Ectodermal cell (in vitro differentiated cells): ENCODE data around the gene NPB.
A peak's percentile ranks its signal among the peaks of the same experiment; 100 is the strongest.
"Not testable (repeated sequence)": the region's sequence is repeated elsewhere in the genome, so short reads cannot be mapped to it uniquely, and the experiment has no call there.

ENCODE experiments used
- H3K27ac ChIP-seq: 2 replicates; pipeline ENCODE4 v1.7.0; 2013; ENCODE audit warnings: mild to moderate bottlenecking, low read depth, low read length; ENCODE audit not compliant: insufficient read depth, poor library complexity, severe bottlenecking
- H3K27me3 ChIP-seq: 2 replicates; pipeline ENCODE4 v1.7.0; 2013; ENCODE audit warnings: mild to moderate bottlenecking, low read length; ENCODE audit not compliant: insufficient read depth, control insufficient read depth, poor library complexity, severe bottlenecking
- H3K36me3 ChIP-seq: one replicate; pipeline ENCODE4 v1.7.0; 2013; ENCODE audit warnings: low read length; ENCODE audit not compliant: control insufficient read depth, insufficient read depth
- H3K4me1 ChIP-seq: one replicate; pipeline ENCODE4 v1.7.0; 2013; ENCODE audit warnings: low read length; ENCODE audit not compliant: control insufficient read depth, insufficient read depth
- H3K4me3 ChIP-seq: 2 replicates; pipeline ENCODE4 v1.7.0; 2013; ENCODE audit warnings: low read depth, low read length, control low read depth; ENCODE audit not compliant: insufficient read depth
- H3K9me3 ChIP-seq: 2 replicates; pipeline ENCODE4 v1.7.0; 2013; ENCODE audit warnings: mild to moderate bottlenecking, low read length, moderate library complexity; ENCODE audit not compliant: control insufficient read depth
- WGBS, 2 experiments: methylation state at CpG; one replicate each; pipeline ENCODE4 v1.1.7; 2013; ENCODE audit warnings: missing lambda C conversion rate in 2 of 2; 5-methylcytosine and 5-hydroxymethylcytosine counted together

The NPB gene

DNA sequence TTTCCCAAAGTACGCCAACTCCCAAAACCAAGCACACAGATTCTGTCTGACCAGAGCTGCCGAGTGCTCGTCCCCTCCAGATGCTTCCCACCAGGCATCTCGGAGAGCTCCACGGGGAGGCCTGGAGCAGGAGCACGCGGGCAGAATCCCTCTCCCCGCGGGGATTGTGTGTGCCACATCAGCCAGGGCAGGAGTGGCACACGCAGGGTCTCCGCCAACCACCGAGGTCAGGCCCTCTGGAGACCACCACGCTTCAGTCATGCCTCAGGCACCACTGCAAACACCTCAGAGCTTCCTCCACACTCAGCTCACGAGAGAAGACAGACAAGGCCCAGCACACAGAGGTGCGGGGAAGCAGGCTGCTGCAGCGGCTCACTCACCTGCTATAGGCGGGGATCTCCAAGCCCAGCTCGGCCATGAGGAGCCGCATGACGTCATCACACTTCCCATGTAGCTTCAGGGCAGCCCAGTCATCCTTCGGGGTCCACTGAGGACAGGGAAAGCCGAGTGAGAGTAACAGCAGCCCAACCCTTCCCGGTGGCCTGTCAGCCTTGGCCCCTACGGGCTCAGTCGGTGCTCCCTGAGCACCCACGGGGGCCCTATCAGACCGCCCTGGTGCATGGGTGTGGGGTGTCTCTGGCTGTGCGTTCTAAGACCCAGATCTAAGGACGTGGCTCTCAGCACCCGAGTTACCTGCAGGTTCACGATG, 11.5 kb downstream of the NPB start:
- peaks cover 13% of the 10 kb centered on the region for H3K4me1 ChIP-seq
- no peaks in the 10 kb centered on the region for H3K9me3 ChIP-seq
- H3K4me3 ChIP-seq = no peak overlapping the region
- 95% methylated on average over 31 of the region's 31 CpGs for WGBS, 2 experiments
- H3K27me3 ChIP-seq = peaks cover 15% of the 10 kb centered on the region
- H3K27ac ChIP-seq = no peak overlapping the region
- H3K36me3 ChIP-seq = peaks cover 12% of the 10 kb centered on the region

DNA sequence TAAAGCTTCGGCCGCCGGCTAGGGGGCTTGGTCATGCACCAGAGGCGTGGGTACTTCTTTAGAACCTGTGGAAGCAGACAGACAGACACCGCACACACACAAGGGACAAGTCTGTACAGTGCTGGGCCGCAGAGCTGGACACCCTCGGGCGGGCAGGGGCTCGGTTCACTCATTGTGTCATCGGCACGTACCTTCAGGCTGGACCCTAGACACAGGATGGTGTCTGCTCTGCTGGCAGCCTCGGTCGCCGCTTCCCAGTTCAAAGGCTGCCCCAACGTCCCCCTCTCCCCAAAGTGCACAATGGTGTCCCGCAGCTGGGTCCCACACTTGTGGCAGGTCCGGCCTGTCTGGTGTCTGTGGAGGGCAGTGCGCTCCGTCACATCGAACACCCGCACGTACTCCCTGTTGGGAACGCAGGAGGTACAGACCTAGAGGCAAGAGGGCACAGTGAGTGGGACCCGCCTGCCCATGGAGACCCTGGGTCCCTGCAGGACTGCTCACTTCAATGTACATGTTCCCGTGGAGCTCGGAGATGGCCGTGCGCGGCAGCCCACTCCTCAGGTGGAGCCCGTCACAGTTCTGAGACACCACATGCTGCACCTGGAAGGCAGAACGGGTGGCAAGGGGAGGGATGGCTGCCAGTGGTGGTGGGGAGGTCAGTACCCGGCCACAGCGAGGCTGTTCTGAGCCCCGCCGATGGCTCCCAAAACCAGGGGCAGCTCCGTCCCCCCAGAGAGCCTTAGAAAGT, 12.2 kb downstream of the NPB start:
- no peaks in the 10 kb centered on the region for H3K9me3 ChIP-seq
- no peak overlapping the region for H3K4me3 ChIP-seq
- WGBS, 2 experiments = 96 to 97% methylated on average over 36 of the region's 36 CpGs
- peaks cover 13% of the 10 kb centered on the region for H3K4me1 ChIP-seq
- no peak overlapping the region for H3K27ac ChIP-seq
- peaks cover 15% of the 10 kb centered on the region for H3K27me3 ChIP-seq
- peaks cover 12% of the 10 kb centered on the region for H3K36me3 ChIP-seq

DNA sequence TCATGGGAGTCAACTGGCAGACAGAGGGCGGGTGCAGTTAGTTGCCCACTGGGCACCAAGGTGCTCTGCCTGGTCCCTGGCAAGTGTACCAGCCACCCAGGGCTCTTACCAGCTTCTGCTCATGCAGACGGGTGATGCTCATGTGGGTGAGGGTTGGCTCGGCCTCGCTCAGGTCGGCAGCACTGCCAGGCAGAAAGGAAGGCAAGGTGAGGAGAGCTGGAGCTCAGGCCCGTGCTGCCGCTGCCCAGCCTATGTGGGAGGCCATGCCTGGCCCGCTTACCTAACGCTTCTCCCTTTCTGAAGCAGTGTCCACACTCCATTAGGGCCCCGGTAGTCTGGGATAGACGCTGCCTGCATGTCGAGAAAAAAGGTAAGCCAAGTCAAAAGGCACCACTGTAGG, 13.3 kb downstream of the NPB start:
- Histone ChIP-seq H3K4me1 (peaks cover 9% of the 10 kb centered on the region), H3K4me3 (no peak overlapping the region), H3K9me3 (no peaks in the 10 kb centered on the region), H3K27me3 (peaks cover 6% of the 10 kb centered on the region), H3K36me3 (peaks cover 12% of the 10 kb centered on the region), H3K27ac (no peak overlapping the region)
- WGBS, 2 experiments = 96 to 97% methylated on average over 12 of the region's 12 CpGs

DNA sequence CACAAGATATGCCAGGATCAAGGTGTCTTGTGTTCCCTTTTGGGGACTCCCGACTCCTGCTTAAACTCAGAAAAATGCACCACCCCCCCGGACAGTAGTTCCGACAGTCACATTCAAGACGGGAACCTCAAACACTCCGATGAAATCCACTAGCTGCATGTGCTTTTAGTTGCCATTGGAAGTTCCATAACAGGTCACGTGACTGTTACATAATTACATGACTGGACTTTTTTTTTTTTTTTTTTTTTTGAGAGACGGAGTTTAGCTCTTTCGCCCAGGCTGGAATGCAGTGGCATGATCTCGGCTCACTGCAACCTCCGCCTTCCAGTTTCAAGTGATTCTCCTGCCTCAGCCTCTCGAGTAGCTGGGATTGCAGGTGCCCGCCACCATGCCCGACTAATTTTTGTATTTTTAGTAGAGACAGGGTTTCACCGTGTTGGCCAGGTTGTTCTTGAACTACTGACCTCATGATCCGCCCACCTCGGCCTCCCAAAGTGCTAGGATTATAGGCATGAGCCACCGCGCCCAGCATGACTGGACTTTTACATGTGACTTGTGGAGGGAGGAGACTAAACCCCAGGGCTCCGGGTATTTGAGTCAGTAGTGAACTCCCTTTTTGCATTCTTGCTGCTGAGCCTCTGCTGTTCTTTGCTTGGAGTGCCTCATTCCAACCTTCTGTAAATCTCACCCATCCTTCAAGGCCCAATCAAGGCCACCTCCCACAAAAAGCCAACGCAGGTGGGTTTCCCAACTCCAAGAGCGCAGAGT, 14.4 kb downstream of the NPB start:
- no peaks in the 10 kb centered on the region for H3K9me3 ChIP-seq
- WGBS, 2 experiments = 84 to 87% methylated on average over 21 of the region's 21 CpGs
- H3K27me3 ChIP-seq = no peaks in the 10 kb centered on the region
- no peak overlapping the region for H3K4me3 ChIP-seq
- H3K4me1 ChIP-seq = peaks cover 6% of the 10 kb centered on the region
- no peak overlapping the region for H3K27ac ChIP-seq
- H3K36me3 ChIP-seq = peaks cover 12% of the 10 kb centered on the region

DNA sequence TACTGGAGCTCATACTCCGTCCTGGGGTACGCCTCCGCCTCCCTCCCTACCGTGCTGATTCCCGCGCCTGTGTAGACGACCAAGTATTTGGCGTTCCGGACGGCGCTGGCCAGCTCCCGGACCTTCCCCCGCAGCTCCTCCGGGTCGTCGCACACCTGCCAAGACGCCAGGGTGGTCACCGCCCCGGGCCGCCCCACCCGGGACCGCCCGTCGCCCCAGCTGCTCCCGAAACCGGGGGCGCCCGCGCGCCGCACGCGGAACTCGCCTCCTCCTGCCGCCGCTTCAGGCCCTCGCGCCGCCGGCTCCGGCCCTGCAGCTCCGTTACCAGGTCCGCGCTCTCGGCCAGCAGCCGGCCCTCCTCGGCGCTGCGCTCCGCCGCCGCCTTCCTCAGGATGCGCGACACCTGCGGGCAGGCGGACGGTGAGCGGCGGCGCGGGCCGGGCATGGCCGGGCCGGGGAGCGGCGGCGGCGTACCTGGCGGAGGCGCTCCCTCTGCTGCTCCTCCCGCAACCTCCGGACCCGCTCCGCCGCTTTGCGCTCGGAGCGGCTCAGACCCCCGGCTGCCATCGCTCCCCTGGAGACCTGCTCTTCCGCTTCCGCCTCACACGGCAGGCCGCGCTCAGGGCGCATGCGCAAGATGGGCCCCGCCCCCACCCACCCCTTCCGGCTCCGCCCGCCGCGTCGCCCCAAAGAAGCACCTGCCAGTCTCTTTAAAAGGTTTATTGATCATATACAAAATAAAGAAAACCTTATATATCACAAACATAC, 15.7 kb downstream of the NPB start, which contains the start of gene SIRT7:
SIRT7 (minus strand) TSS at position 612 of the 768 bp plus-strand sequence; CDS start at position 567, 45 bp downstream.
- H3K4me3 ChIP-seq = peak within 1 kb of the TSS; percentile 81
- WGBS, 2 experiments = 1% methylated on average over 88 to 94 of the region's 94 CpGs
- no peak within 1 kb of the TSS for H3K27ac ChIP-seq
- H3K27me3 ChIP-seq = no peaks in the 10 kb centered on the region
- peaks cover 12% of the 10 kb centered on the region for H3K36me3 ChIP-seq
- peaks cover 6% of the 10 kb centered on the region for H3K4me1 ChIP-seq
- no peaks in the 10 kb centered on the region for H3K9me3 ChIP-seq

DNA sequence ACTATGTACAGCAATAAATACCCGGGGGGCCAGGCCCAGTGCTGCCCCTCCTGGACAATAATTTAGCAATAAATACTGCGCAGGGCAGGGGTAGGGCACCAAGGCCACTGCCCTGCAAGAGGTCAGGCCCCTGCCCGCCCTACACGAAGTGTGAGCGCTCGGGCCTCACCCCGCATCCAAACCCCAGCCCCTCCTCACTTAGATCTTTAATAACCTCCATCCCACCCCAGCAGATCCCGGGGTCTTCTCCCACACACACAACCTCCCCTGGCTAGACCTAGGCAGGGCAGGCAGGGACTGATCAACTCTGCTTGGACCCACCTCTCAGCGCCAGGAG, 16.3 kb downstream of the NPB start:
- not testable (repeated sequence) for H3K4me3 ChIP-seq, H3K9me3 ChIP-seq, H3K4me1 ChIP-seq, H3K27ac ChIP-seq, H3K27me3 ChIP-seq
- 46 to 49% methylated on average over 9 of the region's 9 CpGs for WGBS, 2 experiments
- H3K36me3 ChIP-seq = peaks cover 12% of the 10 kb centered on the region

DNA sequence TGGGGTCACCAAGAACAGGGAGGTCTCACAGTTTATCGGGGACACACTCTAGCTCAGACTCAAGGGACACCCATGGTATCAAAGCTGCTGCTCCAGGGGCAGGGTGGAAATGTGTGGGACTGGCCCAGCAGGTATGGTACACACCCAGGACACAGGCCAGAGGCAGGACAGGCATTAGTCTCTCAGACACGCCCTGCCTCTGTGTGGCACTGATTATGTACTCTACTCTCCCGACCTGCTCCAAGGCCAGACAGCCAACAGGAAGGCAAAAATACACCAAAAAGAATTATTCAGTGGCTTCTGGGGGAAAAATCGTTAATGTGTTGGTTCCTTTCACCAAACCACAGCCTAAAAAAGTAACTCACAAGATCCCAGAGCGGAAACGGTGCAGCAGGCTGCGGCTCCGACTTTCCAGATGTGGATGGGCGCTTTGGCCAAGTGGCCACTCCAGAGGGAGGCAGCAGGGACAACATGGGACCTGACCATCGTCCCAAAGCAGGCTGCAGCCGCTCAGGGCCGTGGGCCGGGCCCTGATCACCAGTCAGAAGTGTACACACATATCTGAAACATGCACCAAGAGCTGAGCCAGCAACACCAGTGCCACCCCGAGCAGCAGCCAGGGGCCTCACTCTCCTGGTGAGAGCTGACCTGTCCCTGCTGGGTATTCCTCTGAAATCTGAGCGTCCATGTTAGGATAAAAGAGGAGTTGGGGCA, 17.0 kb downstream of the NPB start:
- 90 to 92% methylated on average over 15 of the region's 15 CpGs for WGBS, 2 experiments
- H3K27ac ChIP-seq = no peak overlapping the region
- no peaks in the 10 kb centered on the region for H3K9me3 ChIP-seq
- H3K4me3 ChIP-seq = no peak overlapping the region
- H3K4me1 ChIP-seq = peaks cover 13% of the 10 kb centered on the region
- peaks cover 5% of the 10 kb centered on the region for H3K36me3 ChIP-seq
- no peaks in the 10 kb centered on the region for H3K27me3 ChIP-seq

DNA sequence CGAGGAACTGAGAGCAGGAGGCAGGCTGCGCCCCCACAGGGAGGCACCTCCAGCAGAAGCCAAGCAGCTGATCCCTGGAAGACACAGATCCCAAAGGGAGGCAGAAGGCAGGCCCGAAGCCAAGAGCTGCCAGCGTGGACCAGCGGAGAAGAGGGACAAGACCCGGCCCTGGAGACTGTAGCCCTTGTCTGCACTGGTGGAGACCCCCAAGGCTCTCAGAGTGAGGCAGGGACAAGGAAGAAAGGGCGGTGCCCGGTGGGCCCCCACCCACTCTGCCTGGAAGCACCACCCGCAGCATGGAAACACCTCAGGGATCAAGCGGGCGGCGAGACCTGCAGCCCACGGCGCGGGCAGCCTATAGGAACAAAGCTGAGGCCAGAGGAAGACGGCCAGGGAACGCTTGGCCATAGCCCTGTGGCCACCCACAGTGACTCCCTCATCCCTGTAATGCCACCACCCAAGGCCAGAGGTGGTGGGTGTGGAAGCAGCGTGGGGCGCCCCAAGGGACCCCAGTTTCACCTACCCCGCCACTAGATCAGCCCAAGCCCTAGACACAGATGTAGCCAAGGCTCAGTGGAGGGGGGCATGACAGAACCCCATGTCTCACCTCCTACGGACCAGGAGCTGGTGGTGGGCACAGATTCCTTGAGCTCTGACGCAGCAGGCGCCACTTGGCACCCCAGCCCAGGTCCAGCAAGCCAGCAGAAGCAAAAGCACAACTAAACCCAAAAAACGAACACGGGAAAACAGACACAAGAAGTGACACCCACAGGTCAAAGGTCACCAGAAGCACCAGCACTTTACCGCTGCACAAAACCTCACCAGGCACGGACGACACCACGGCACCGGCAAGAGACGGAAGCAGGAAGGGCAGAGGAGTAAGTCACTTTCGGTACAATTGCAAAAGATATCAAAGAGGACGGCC, 18.8 kb downstream of the NPB start:
- no peaks in the 10 kb centered on the region for H3K36me3 ChIP-seq
- H3K9me3 ChIP-seq = no peaks in the 10 kb centered on the region
- 94 to 95% methylated on average over 33 of the region's 33 CpGs for WGBS, 2 experiments

DNA sequence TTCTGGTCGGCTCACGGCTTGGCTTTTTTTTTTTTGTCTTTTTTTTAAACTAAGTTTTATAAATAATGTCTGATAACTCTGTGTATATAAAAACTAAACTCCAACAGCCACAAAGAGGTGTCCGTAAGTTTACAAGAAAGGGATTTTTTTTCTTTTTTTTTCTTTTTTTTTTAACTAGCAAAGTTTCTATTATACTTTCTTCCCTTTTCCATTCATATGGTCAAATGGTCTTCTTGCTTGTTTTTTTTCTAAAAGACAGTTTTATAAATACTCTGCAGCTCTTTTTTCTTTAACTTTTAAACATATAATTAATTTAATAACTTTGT, 19.5 kb downstream of the NPB start:
- Histone ChIP-seq H3K9me3 (no peaks in the 10 kb centered on the region), H3K36me3 (no peaks in the 10 kb centered on the region), H3K4me1 (peaks cover 29% of the 10 kb centered on the region), H3K4me3 (no peak overlapping the region), H3K27ac (no peak overlapping the region), H3K27me3 (no peaks in the 10 kb centered on the region)
- WGBS, 2 experiments = 85% methylated on average over 2 of the region's 3 CpGs; no CpG with 5 or more reads in 1 of the 2 experiments

More for the DNA sequence above, 18.8 kb downstream of the NPB start:
- Histone ChIP-seq H3K4me1 (peaks cover 25% of the 10 kb centered on the region), H3K27ac (no peak overlapping the region), H3K4me3 (no peak overlapping the region), H3K27me3 (no peaks in the 10 kb centered on the region)
